ENCODE measurements around the gene SMIM10L2A. TPM values are rescaled to one million over a fixed set of nuclear protein-coding genes. Genes with fewer than 3 reads are reported as not detected.

SMIM10L2A gene
- total and polyA plus RNA-seq, 7 donors = 0.08 to 0.58 (median 0.14) TPM

- no peak for TF ChIP-seq CTCF (IDR thresholded peaks at IDR 0.05)
- intact Hi-C loops (cut with DNase I) = no loop called here
- Histone ChIP-seq H3K36me3 (ENCODE audit: insufficient read depth in 1 of 2, low read depth in 1 of 2) (no peaks in the 10 kb centered on the region), H3K27ac (no peak overlapping the region), H3K4me3 (no peak overlapping the region), H3K4me1 (no peaks in the 10 kb centered on the region), H3K9me3 (no peaks in the 10 kb centered on the region), H3K27me3 (ENCODE audit: insufficient read depth in 3 of 3, low read length in 2 of 3) (peaks cover 0 to 6% (median 0%) of the 10 kb centered on the region in 3 donors)
- WGBS, 3 donors = 89 to 95% (median 92%) methylated on average over 20 to 23 of the region's 23 CpGs
- ATAC-seq (no peak), DNase-seq (no peak)
Measured at GRCh38 chrX:135435933-135436332, 14.2 kb downstream of the SMIM10L2A start.

GRCh38 chrX:135436456-135436855 is 14.7 kb downstream of the SMIM10L2A start:
- DNase-seq = no peak
- Histone ChIP-seq H3K36me3 (ENCODE audit: insufficient read depth in 1 of 2, low read depth in 1 of 2) (no peaks in the 10 kb centered on the region), H3K4me1 (no peaks in the 10 kb centered on the region), H3K9me3 (no peaks in the 10 kb centered on the region), H3K4me3 (no peak overlapping the region), H3K27ac (no peak overlapping the region), H3K27me3 (ENCODE audit: insufficient read depth in 3 of 3, low read length in 2 of 3) (peaks cover 0 to 6% (median 0%) of the 10 kb centered on the region in 3 donors)
- ATAC-seq = no peak
- intact Hi-C loops (cut with DNase I) = no loop called here
- TF ChIP-seq CTCF (IDR thresholded peaks at IDR 0.05) = no peak
- 76 to 87% (median 85%) methylated on average over 9 to 32 of the region's 32 CpGs for WGBS, 3 donors

DNA sequence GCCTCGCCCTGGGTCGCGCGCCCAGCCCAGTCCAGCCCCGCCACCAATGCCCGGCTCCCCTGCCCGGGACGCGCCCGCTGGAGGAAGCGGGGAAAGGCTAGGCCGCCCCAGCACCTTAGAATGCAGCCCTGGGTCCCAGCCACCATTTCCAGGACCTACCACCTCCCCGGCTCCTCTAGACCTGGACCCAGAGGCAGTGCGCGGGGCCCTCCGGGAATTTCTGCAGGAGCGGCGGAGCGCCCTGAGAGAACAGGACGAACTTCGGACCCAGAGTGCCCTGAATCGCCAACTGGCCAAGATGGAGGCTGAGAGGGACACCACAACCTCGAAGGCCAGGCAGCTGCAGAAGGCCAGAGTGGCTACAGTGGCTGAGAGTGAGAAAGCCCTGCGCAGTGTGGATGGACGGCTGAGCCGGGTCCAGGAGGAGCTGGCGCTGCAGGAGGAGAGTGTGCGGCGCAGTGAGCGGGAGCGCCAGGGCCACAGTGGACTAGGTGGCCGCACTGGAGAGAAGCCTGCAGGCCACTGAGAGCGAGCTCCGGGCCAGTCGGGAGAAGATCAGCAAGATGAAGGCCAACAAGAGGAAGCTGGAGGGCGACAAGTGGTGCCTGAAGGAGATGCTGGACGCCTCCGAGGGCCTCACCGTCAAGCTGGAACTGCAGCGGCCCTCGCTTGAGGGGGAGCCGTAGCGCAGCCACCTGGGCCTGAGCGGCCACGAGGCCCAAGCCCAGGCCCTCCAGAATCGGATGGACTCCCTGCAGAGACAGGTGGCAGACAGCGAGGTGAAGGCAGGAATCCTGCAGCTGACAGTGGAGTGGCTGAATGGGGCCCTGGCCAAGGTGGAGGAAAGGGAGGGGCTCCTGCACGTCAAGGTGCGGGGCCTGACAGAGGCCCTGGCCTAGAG is 15.5 kb downstream of the SMIM10L2A start:
- Histone ChIP-seq H3K4me1 (no peaks in the 10 kb centered on the region), H3K27ac (no peak overlapping the region), H3K36me3 (ENCODE audit: insufficient read depth in 1 of 2, low read depth in 1 of 2) (no peaks in the 10 kb centered on the region), H3K4me3 (no peak overlapping the region), H3K9me3 (no peaks in the 10 kb centered on the region), H3K27me3 (ENCODE audit: insufficient read depth in 3 of 3, low read length in 2 of 3) (peaks cover 0 to 6% (median 0%) of the 10 kb centered on the region in 3 donors)
- ATAC-seq = no peak
- no peak for DNase-seq
- TF ChIP-seq CTCF (IDR thresholded peaks at IDR 0.05) = no peak
- 88 to 92% (median 91%) methylated on average over 31 to 49 of the region's 49 CpGs for WGBS, 3 donors
- intact Hi-C loops (cut with DNase I) = no loop called here

- 53 to 73% (median 54%) methylated on average over 20 to 28 of the region's 28 CpGs for WGBS, 3 donors
- intact Hi-C loops (cut with DNase I) = no loop called here
- DNase-seq = no peak
Measured at GRCh38 chrX:135437867-135438733, 16.4 kb downstream of the SMIM10L2A start.

More at GRCh38 chrX:135437867-135438733, 16.4 kb downstream of the SMIM10L2A start:
- H3K4me3 ChIP-seq = no peak overlapping the region
- ATAC-seq = no peak
- no peaks in the 10 kb centered on the region for H3K4me1 ChIP-seq
- H3K27ac ChIP-seq = no peak overlapping the region
- H3K36me3 ChIP-seq (ENCODE audit: insufficient read depth in 1 of 2, low read depth in 1 of 2) = no peaks in the 10 kb centered on the region
- H3K9me3 ChIP-seq = no peaks in the 10 kb centered on the region
- H3K27me3 ChIP-seq (ENCODE audit: insufficient read depth in 3 of 3, low read length in 2 of 3) = peaks cover 0 to 3% (median 0%) of the 10 kb centered on the region in 3 donors
- no peak for TF ChIP-seq CTCF (IDR thresholded peaks at IDR 0.05)

All from psoas muscle (tissue), 8 donors.